Activated CD4-positive, CD25-positive, alpha-beta regulatory T cell treated with anti-CD3 and anti-CD28 coated beads, Interleukin-2, amount 50 U/mL, for 72 hours (primary cell): ENCODE measurements around the gene RAD18.

Experiments used
- DNase-seq: peaks from one replicate; pipeline ENCODE4 v3.0.0; 2021

Gene RAD18

DNA sequence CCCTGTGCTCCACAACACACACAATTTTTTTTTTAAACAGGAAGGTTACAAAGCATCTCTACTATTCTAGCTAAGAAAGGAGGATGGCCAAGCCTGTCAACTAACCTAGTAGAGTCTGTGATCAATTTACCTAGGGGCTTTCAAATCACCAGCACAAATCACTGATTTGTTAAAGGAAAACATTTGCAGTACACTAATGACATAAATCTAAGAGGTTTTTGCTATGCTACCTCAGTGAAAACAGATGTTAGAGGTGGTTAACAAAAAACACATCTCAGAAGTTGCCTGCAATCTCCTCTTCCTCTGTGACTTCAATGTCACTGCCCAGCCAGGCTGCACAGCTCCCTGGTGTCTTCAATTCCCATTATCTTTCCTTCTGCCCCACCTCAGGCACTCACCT lies 72.0 kb downstream of the RAD18 start:
- no peak for DNase-seq

DNA sequence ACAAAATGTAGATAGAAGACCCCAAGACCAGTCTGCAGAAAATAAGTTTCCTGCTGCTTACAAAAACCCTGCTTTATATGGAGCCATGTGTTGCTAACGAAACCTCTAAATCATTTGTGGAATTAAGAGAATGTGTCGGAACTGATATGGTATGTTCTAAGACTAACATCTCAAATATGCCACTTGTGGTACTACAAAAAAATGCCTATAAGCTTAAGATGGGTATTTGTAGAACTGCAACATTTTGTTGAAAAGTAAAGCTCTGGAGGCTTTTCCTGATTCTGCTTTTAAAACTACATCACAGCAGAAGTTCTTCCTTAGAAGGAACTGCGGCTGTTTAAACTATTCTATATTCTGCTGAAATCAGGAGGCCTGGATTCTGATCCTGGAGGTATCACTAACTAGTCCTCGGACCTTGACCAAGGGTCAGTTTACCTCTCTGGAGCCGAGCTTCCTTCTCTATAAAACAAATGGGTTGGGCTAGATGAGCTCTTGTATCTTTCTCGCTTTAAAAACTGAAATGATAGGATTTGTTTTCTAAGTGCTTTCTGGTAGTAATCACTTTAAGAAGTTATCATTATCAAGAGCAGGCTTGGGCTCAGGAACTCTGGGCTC lies 74.9 kb downstream of the RAD18 start:
- DNase-seq, result no peak

DNA sequence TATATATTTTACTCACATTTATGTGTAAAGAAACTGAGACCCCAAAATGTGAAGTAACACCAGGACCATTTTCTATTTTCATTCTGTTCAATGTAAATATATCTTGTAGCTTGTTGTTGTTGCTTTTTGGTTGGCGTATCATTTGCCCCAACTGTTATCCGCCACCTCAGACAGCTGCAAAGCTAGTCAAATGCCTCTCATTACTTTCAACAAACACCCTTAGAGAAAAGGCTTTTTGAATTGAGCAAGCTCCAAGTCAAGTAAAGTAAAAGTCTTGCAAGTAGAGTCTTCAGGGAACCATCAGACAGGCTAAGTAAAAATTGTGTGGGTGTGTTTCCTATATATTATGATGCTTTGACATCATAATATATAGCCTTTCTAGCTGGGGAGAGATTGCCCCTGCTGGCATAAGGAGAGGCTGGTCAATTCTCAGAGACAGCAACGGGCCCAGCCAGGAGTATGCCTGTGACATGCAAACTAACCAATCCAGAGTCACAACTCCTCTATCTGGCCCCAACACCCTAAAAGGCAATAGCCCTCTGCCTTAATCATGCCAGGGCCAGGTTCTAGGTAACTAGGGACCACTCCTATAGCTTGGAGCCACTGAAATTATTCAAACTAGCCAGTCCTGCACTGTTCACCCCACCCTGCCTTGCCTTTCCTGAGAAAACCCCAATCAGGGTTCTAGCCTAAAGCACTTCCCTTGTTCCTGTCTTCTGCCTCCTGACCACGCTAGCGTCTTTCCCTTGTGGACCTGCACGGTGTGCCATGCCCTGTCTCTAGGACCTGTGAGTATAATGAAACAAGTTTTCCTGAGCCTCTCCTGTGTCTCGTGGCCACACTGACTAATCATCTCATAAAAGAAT lies 75.6 kb downstream of the RAD18 start:
- no peak for DNase-seq

DNA sequence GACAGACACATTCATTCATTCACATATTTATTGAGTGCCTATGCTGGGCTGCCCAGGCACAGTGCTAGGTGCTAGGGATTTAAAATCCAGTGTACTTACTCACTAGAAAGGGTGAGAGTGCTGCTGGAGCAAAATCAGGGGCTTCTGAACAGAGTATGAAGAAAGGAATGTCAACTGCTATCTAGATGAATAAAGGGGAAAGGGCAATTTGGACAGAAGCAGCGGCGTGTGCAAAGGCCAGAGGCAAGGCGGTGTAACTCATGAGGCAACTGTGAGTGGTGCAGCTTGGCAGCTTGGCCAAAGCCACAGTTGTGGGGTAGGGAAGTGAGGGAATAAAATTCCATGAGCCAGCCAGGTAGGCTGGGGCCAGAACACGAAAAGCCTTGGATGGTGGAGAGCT lies 76.7 kb downstream of the RAD18 start:
- DNase-seq, result no peak

DNA sequence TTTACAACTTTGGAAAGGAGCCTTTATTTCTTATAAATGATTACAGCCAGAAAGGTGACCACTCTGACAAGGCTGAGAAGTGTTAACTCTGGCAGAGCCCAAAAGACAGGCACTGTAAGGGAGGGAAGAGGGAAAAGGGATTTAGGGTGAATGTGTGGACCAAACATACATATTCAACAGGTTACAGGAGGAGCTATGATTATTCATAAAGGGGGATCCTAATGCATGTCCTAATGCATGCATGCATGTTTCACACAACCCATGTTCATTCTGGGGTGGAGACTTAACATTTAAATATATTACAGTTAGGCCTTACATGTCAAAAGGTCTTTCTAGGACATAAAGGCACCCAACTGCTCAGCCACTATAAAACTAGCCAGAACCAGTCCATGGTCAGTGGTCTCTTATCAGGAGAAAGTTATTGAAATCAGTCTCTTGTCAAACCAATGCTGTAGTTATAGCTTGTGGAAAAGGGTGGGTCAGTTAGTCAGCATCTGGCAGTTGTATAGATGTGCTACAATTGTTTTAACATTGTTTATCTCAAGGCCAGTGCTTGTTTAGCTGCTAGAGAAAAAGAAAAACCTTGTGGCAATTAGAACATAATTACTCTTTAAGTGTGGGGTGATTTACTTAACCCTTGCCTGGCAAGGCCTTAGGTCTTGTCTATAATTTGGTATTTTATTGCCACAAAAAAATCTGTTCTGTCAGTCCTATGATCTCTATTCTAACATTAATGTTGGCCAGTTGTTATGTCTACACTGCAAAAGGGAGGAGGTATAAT lies 77.5 kb downstream of the RAD18 start:
- no peak for DNase-seq

DNA sequence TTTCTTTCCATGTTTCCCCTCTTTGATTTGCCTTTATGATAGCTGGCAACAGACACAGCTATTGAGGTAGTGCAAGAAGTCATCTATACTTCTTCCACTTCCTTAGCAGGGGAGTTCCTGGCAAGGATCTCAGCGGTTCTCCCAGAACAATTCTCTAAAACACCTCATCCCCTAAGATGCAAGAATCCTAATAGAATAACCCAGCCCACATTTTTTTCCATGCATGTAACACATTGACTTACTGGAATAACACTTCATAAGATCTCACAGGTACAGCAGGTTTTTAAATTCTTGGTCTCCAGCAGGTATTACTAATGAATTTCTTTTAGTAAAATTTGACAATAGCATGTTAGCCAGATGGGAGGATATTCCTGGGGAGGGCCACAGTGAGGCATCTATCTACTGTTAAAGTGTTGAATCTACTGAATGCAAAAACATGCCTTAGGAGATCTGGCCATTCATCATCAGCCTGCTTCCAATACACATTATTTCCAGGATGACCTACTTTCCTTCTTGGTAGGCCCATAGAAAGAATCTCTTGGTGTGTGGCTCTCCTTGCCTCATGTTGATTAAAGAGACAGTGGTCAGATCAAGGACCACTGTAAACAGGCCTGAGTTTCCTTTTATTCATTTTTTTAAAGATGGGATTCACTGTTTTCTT lies 78.5 kb downstream of the RAD18 start:
- DNase-seq, result no peak

DNA sequence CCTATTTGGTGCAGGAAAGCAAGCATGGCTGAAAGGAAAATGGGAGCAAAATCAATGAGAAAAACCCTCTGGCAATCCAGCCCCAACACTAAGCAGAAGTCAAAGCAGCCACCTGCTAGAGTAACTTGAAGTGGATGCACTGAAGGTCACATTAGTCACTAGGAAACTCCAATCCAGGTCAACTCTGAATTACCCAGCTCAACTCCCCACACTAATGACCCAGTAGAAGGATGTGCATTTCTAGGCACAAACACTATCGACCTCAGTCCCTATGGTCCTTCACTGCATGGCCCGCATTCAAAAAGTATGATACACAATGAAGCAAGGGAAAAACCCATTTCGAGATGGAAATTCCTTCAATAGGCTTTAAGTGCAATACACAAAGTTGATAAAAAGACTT lies 80.6 kb downstream of the RAD18 start:
- DNase-seq, result no peak

DNA sequence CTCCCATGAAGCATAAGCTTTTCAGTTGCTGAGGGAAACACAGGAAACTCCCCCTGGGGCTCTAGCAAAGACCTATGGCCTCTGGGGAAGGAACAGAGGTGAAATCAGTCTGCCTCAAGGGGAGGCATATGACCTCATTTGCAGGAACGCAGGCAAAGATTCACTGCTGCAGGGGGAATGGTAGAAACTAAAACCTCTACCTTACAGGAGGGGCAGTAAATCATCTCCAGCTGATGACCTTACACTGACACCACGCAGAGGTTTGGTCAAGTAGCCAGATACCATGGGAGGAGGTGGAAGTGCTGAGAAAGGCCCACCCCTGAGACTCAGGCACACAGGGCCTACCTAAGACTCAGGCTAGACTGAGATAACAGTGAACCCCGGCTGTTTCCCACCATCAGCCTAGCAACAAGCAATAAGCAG lies 81.1 kb downstream of the RAD18 start:
- DNase-seq, result no peak

DNA sequence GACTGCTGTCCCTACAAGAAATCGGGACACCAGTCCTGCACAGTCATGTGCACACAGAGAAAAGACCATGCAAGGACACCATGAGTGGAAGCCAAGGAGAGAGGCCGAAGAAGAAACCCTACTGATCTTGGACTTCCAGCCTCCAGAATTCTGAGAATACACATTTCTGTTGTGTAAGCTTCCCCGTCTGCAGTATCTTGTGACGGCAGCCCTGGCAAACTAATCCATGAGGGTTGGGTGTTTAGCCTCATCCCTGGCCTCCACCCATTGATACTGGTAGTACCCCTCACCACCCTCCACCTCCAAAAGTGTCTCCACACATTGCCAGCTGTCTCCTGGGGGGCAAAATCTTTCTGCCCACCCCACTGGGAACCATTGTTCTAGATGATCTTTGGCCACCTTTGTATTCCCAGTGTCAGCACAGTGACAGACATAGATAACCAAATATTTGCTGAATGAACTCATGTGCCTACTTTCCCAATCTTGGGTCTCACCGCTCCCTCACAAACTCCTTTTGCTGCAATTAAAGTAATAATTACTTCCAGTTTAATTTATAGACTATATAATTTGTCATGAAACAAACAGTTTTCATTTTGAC lies 83.8 kb downstream of the RAD18 start:
- DNase-seq, result no peak

DNA sequence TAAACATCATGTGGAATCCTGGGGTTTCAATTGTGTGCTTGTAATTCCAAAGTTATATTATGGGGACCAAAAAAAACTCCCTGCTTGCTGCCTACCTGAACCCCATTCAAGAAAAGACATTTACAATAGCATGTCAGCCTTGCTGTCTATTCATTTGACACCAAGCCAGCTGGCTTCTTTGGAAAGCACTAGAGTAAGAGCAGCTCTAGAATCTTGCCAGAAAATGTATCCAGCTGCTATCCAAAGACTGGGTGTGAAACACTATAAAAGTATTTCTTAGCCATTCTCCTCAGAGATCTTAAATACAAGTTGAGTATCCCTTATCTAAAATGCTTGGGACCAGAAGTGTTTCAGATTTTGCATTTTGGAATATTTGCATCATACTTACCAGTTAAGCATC lies 87.4 kb downstream of the RAD18 start:
- no peak for DNase-seq

DNA sequence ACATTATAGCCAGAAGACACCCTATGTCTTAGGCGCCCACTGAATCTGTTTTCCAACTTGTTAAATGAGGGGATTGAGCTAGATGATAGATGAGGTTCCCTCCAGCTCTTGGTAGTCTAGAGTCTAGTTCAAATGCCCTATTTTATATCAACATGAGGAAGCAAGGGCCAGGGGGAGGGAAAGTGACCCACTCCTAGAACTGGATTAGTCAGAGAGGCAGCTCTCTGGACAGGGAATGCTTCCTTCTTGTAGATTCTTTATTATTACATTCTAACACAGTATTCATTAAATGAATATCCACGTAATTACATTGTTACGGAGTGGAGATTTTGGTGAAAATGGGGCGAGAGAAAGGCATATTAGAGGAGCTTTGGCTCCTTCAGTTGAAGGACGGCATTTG lies 89.5 kb downstream of the RAD18 start:
- no peak for DNase-seq

DNA sequence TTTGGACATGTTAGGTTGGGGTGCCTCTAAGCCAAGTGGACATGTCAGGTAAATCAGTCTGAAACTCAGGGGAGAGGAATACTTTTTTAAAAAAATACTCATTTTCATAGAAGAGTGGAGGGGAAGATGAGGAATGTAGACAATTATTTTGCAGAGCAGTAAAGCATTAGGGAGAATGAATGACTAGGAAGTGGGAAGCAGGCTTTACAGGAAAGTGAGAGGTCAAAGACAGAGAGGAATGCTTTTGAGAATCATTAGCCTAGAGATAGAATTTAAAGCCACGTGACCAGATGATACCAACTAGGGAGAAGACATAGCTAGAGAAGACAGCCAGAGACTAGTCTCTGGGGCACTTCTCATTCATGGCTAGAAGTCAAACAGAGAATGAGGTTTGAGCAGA lies 91.0 kb downstream of the RAD18 start:
- no peak for DNase-seq

DNA sequence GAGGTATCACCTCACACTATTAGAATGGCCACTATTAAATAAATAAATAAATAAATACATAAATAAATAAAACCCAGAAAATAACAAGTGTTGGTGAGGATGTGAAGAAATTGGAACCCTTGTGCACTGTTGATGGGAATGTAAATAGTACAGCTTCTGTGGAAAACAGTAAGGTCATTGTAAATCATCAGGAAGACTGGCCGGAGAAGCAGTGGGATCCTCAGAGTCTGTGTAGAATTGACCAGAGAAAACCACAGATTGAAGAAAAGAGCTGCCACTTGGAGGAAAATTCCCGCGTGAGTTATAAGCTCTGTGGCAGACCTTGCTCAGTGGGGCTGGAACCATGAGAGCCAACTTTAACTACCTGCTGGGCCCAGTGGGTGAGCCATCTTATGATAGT lies 92.0 kb downstream of the RAD18 start:
- no peak for DNase-seq

DNA sequence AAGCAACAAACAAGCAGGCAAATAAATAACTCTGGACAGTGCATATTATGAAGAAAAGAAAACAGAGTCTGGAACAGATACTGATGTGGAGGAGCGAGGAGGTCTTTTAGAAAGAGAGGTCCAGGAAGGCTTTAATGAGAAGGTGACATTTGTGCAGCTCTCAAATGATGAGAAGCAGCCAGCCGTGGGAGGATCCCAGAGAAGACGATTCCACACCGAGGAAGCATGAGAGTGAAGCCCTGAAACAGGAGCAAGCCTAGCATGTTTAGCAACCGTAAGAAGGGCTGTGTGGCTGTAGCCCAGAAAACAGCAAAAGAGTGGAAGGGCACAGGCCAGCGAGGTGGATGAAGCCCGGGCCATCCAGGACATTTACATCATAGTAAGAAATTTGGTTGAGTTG lies 93.1 kb downstream of the RAD18 start:
- no peak for DNase-seq

DNA sequence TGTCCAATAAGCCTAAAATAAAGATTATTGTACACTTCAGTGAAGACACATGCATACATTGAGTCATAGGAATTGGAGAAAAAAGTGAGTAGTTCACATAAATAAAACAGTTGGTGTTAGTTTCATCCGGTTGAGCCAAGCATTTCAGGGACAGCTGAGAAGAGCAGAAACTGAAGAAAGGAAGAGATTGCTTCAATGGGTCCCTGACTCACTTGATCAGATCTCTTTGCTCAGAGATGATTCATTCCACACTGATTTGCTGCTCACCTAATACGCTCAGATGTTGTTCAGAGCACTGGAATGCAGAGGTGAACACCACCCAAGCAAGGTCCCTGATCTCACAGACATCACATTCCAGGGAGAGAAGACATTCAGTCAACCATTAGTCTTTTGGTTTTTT lies 93.7 kb downstream of the RAD18 start:
- no peak for DNase-seq

DNA sequence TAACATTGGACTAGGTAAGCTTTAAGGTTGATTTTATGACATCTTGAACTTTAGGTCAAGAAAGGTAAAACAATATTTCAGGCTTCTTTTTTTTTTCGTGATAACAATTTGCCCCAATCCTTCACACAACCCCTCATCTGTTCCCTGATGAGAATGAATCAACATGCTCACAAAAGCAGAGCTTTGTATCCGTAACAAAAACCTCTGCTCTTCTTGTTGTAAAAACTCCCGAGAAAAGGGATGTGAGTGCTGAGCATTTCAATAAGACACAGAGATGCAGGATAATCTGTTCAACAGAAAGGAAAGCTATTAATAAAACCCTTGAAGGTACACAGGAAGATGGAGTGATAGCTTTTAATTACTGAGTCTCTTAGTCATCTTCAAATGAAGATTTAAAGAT lies 94.3 kb downstream of the RAD18 start:
- no peak for DNase-seq

DNA sequence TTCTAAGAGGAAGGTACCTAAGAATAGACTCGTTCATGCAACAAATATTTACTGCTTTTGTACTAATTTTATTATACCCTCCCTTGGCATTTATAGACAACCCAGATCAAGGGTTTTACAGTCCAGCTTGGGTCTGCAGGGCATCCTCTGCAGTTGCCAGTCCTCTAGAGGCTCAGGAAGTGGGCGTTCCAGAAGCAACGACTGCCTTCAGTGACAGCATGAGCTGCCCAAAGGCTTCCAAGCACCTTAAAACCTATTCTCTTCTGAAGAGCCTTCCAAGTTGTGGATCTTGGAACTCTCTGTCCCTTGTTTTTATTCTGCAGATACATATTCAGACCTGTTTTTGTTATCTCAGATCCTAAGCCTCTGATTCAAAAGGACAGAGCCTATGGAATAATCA lies 95.6 kb downstream of the RAD18 start:
- DNase-seq, result no peak

DNA sequence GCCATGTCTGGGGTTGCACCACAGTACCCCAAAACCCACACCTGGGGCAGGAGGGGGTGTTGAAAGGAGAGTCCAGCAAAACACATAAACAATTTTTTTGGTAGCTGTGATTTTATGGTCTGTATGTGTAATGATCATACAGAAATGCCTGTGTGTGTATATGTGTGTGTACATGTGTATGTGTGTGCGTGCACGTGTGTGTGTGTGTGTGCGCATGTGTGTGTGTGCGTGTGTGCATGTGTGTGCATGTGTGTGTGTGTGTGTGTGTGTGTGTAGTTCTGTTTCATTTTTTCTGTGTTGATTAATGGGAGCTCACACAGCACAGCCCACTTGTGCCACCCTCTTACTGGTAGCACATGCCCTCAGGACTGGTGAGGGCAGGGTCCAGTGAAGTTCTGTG lies 97.6 kb downstream of the RAD18 start:
- no peak for DNase-seq

DNA sequence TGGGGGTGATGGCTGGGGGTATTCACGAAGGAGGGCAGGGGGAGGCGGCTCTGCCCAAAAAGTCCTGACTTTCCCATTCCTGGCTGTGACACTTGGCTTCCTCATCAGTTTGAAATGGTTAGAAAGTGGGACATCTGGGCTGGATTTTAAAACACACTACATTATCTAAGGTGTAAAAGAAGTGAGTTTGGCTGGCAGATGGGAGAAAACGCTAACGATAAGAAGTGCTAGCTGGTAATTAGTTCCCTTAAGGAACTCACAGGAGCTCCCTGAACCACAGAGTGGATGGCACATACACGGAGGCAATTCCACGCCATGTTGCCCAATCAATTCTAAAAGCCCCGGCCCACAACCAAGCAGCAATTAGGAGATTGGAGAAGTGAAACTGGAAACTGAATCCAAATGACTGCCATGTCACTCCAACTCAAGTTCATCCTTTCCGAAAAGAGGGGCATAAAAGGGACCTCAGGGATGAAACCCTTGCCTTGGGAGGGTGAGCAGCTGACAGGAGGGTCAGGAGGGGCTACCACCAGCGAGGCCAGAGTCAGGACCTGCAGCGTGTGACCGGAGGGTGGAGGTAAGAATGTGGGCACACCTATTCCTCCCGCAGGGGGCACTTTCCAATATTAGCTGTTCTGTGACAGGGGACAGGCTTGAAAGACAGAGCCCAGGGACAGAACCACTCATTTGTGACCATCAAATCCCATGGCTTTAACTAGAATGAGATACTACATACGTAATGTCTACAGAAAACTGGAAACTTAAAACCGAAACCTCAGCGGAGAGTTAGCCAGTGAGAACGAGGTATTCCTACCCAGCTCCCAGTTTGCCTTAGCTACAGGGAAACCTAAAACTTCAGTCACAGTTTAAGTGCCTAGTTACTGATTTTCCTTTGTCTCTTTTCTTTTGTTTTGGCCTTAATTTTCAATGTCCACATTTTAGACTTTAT lies 98.6 kb downstream of the RAD18 start:
- DNase-seq, result no peak

DNA sequence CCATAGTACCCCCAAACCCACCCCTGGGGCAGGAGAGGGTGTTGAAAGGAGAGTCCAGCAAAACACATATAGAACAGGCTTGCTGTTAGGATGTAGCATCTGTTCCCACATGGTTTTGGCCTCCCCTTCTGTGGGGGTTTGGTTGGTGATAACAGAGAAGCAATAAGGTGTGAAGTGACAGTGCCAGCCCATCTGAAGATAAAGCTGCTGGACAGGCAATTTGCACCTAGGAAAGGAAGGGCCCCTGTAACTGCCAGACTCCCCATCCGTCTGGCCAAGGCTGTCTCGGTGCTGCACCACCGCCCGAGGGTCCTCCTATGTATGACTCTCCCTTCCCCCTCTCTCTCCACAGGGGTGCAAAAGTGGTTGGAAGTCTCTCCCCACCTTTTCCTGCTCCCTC lies 99.4 kb downstream of the RAD18 start:
- no peak for DNase-seq

DNA sequence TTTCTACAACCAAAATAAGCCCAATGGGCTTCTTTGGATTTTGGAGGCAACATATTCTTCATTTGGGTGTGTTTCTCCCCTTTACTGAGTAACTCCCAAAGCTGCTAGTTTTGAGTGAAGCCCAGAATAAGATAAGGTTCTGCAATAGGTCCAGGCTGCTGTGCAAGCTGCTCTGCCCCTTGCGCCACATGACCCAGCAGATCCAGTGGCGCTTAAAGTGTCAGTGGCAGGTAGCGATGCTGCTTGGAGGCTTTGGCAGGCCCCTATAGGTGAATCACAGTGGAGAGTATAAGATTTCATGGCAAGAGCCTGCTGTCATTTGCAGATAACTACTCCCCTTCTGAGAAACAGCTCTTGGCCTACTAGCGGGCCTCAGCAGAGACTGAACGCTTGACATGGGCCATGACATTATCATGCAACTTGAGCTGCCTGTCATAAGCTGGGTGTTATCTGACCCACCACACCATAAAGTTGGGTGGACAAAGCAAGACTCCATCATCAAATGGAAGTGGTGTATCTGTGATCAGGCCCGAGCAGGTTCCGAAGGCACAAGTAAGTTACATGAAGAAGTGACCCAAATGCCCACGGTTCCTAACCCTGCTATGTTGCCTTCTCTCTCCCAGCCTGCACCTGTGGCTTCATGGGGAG lies 105.4 kb downstream of the RAD18 start:
- no peak for DNase-seq
